Left hindlimb (tissue), 1 donor: Measurements from ENCODE around the gene SPTBN4.
A peak's percentile ranks its signal among the peaks of the same experiment; 100 is the strongest.
"Not testable (repeated sequence)": the region's sequence is repeated elsewhere in the genome, so short reads cannot be mapped to it uniquely, and the experiment has no call there.

Experiments
- DNase-seq: peaks from one replicate; pipeline ENCODE4 v3.0.0-alpha.2; 2018

The SPTBN4 gene

GRCh38 chr19:40534148-40534547 is 67.3 kb downstream of the SPTBN4 start:
- DNase-seq = no peak

DNA sequence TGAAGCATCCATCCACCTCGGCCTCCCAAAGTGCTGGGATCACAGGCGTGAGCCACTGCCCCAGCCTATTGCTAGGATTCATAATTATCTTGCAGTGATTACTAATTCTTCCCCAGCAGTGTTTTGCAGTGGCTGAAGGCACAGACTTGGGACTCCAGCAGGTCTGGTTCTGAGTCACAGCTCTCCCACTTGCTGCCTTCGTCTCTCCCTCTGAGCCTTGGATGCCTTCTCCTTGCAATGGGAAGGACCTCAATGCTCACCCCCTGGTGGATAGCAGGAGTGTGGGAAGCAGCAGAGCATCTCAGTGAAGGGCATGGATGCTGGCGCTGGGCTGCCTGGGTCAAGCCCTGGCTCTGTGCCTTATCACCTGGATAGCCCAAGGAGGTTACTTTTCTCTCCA is 72.3 kb downstream of the SPTBN4 start:
- DNase-seq = no peak

GRCh38 chr19:40542202-40542859 is 75.5 kb downstream of the SPTBN4 start:
- no peak for DNase-seq

GRCh38 chr19:40543029-40543597 is 76.3 kb downstream of the SPTBN4 start:
- no peak for DNase-seq

GRCh38 chr19:40546153-40546841 is 79.5 kb downstream of the SPTBN4 start:
- DNase-seq = not testable (repeated sequence)

GRCh38 chr19:40547190-40547589 is 80.4 kb downstream of the SPTBN4 start:
- DNase-seq = not testable (repeated sequence)

- no peak for DNase-seq
These were observed 81.0 kb downstream of the SPTBN4 start for GRCh38 chr19:40547836-40548235.

GRCh38 chr19:40549007-40549708 is 82.4 kb downstream of the SPTBN4 start:
- peak; percentile 59 for DNase-seq

- DNase-seq = no peak
These were observed 84.2 kb downstream of the SPTBN4 start for GRCh38 chr19:40550951-40551350.

DNA sequence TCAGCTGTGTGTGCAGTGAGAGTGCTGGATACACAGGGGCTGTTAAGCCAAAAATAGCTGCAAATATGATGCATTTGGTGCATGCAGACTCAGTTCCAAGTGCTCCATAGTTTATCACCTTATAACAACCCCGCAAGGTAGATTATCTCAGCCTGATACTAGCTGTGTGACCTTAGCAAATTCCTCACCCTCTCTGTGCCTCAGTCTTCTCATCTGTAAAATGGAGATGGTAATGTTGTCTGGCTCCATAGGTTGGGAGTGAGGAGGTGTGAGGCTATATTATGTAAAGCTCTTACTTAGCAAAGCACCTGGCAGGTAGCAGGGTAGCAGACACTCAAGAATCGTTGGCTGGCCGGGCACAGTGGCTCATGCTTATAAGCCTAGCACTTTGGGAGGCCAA is 86.0 kb downstream of the SPTBN4 start:
- no peak for DNase-seq

GRCh38 chr19:40553885-40554857 is 87.4 kb downstream of the SPTBN4 start:
- DNase-seq = no peak

DNA sequence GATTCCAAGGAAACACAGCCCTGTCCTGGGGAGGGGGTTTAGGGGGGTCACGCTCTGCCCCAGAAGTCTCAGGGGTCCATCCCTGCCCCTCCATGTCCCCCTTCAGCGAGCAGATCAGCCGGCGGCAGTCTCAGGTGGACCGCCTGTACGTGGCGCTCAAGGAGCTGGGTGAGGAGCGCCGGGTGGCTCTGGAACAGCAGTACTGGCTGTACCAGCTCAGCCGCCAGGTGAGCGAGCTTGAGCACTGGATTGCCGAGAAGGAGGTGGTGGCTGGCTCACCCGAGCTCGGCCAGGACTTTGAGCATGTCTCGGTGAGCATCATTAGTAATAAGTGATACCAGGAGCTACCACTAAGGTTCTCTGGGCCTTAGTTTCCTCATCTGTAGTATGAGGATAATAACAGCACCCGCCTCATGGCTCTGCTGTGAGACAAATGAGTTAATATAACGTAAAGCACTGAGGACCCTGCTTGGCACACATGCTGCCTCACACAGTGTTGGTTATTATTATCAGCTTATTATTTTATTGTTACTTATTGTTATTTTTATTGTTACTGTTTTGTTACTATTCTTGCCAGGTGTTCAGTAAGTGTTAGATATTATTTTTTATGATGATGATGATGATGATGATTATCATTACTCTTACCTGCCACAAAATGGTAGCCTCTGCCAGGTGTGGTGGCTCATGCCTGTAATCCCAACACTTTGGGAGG is 89.3 kb downstream of the SPTBN4 start:
- no peak for DNase-seq

- no peak for DNase-seq
These were observed 90.2 kb downstream of the SPTBN4 start for GRCh38 chr19:40556953-40557530.

DNA sequence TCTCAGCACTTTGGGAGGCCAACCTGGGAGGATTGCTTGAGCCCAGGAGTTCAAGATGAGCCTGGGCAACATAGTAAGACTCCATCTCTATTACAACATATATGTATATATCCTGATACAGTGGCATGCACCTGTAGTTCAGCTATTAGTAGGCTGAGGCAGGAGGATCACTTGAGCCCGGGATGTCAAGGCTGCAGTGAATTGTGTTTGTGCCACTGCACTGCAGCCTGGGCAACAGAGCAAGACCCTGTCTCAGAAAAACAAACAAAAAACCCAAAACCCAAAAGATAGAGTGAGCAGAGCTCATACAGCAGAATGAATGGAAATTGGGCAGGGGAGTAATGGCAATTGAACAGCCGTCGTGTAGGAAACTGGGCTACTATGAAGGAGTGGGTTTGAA is 92.6 kb downstream of the SPTBN4 start:
- no peak for DNase-seq

GRCh38 chr19:40560092-40560507 is 93.3 kb downstream of the SPTBN4 start:
- DNase-seq = no peak

DNA sequence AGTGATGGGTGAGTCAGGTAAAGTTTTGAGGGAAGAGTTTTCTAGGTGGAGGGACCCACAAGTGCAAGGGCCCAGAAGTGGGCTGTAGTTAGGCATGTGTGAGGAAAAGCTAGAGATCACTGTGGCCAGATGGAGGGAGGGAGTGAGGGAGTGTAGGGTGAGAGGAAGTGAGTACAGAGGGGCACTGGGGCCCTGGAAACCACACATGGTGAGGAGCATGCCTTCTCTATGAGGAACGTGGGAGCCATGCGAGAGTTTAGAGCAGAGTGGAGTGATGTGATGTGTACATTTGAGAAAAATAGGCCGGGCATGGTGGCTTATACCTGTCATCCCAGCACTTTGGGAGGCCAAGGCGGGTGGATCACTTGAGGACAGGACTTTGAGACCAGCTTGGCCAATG is 95.1 kb downstream of the SPTBN4 start:
- DNase-seq = no peak

DNA sequence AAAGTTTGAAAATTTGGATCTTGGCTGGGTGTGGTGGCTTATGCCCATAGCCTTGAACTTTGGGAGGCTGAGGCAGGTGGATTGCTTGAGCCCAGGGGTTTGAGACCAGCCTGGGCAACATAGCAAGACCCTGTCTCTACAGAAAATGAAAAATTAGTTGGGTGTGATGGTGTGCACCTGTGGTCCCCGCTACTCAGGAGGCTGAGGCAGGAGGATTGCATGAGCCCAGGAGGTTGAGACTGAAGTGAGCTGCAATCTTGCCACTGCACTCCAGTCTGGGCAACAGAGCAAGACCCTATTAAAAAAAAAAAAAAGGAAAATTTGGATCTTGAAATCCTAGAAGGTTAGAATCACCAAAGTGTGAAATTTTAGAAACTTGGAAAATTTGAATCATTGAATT is 97.7 kb downstream of the SPTBN4 start:
- not testable (repeated sequence) for DNase-seq

DNA sequence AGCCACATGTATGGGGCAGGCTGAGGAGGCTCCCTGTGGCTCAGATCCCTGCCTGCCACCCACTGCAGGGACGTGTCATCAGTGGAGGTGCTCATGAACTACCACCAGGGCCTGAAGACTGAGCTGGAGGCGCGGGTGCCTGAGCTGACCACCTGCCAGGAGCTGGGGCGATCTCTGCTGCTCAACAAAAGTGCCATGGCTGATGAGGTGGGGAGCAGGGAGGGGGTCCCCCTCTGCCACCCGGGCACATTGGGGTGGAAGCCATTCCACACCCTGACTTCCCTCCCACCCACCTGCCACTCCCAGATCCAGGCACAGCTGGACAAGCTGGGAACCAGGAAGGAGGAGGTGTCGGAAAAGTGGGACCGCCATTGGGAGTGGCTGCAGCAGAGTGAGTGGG is 98.6 kb downstream of the SPTBN4 start:
- no peak for DNase-seq

DNA sequence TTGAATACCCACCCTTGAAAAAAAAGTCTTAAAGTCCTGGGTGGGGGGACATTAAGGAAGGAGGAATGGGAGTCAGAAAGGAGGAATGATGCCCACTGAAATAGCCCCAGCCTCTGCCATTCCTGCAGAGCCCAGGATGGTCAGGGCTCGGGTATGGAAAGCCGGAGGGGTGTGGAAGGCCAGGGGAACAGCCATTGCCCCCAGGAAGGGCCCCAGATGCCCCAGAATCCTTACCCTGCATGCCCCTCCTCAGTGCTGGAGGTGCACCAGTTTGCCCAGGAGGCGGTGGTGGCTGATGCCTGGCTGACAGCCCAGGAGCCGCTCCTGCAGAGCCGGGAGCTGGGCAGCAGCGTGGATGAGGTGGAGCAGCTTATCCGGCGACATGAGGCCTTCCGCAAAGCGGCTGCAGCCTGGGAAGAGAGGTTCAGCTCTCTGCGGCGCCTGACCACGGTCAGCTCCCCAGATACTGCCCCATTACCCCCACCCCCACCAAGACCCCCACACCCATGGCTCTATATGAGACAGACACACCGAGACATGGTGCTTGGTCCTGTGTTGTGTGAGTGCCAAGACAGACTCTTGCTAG is 99.2 kb downstream of the SPTBN4 start:
- no peak for DNase-seq

- no peak for DNase-seq
These were observed 100.4 kb downstream of the SPTBN4 start for GRCh38 chr19:40567040-40567749.
